ENCODE data around the gene ART3. TPM values are rescaled to one million over a fixed set of nuclear protein-coding genes. Genes with fewer than 3 reads are reported as not detected.

Gene ART3
- total and polyA plus RNA-seq, 2 experiments from 2014 or later = not detected

- Histone ChIP-seq H3K36me3 (ENCODE audit: low read depth) (no peaks in the 10 kb centered on the region), H2AFZ (no peak overlapping the region), H3K9ac (no peak overlapping the region), H3K79me2 (ENCODE audit: insufficient read depth) (no peaks in the 10 kb centered on the region), H3K4me1 (ENCODE audit: insufficient read depth) (no peaks in the 10 kb centered on the region), H3K9me2 (ENCODE audit: insufficient read depth) (no peaks in the 10 kb centered on the region), H4K20me1 (ENCODE audit: insufficient read depth) (no peaks in the 10 kb centered on the region), H3K4me2 (ENCODE audit: unreplicated experiment) (no peak overlapping the region), H3K27ac (no peak overlapping the region), H3K4me3 (no peak overlapping the region), H3K9me3 (ENCODE audit: low read depth) (no peaks in the 10 kb centered on the region), H3K27me3 (replicated peaks; ENCODE audit: insufficient read depth) (peaks cover 48% of the 10 kb centered on the region), H3F3A (ENCODE audit: insufficient read depth) (no peaks in the 10 kb centered on the region)
- DNase-seq = no peak
- in situ Hi-C loops (cut with MboI) = no loop called here
- WGBS, 2 experiments (ENCODE audit: low coverage in 1 of 2, low lambda C conversion rate in 2 of 2, missing lambda C conversion rate in 2 of 2) = 23 to 33% methylated on average over 4 of the region's 4 CpGs
- no peak for TF ChIP-seq EZH2 (IDR thresholded peaks at IDR 0.05; ENCODE audit: insufficient read depth, poor library complexity, severe bottlenecking)
- TF ChIP-seq EZH2phosphoT487 (IDR thresholded peaks at IDR 0.05; ENCODE audit: insufficient read depth, low read depth) = no peak
Measured at GRCh38 chr4:76053730-76054129, 20.8 kb upstream of the ART3 start.

- peaks cover 57% of the 10 kb centered on the region for H3K27me3 ChIP-seq (replicated peaks; ENCODE audit: insufficient read depth)
Measured at GRCh38 chr4:76055016-76055415, 19.5 kb upstream of the ART3 start.

DNA sequence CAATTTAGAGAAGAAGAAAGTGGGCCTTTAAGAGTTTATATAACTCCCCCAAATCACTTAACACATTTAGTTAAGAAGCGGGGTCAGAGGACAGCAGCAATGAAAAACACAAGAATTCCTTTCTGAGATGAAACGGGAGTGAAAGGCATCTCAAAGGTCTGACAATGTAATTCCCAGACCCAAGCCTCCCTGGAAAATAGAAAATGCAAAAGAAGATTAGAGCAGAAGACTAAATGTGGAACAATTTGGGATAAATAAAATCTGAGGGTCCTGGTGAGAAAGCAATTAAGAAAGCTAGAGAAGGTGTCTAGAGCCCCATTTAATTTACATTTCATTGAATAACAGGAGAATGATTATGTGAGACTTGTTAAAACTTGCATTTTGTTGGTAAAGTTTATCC is 19.1 kb upstream of the ART3 start:
- Histone ChIP-seq H4K20me1 (ENCODE audit: insufficient read depth) (no peaks in the 10 kb centered on the region), H3K4me2 (ENCODE audit: unreplicated experiment) (no peak overlapping the region), H3F3A (ENCODE audit: insufficient read depth) (no peaks in the 10 kb centered on the region), H3K9me3 (ENCODE audit: low read depth) (no peaks in the 10 kb centered on the region), H3K9me2 (ENCODE audit: insufficient read depth) (no peaks in the 10 kb centered on the region), H3K79me2 (ENCODE audit: insufficient read depth) (no peaks in the 10 kb centered on the region), H3K27me3 (replicated peaks; ENCODE audit: insufficient read depth) (peaks cover 59% of the 10 kb centered on the region), H3K9ac (no peak overlapping the region), H3K4me3 (no peak overlapping the region), H3K36me3 (ENCODE audit: low read depth) (no peaks in the 10 kb centered on the region), H2AFZ (no peak overlapping the region), H3K4me1 (ENCODE audit: insufficient read depth) (no peaks in the 10 kb centered on the region), H3K27ac (no peak overlapping the region)
- TF ChIP-seq EZH2 (IDR thresholded peaks at IDR 0.05; ENCODE audit: insufficient read depth, poor library complexity, severe bottlenecking) (no peak), EZH2phosphoT487 (IDR thresholded peaks at IDR 0.05; ENCODE audit: insufficient read depth, low read depth) (no peak)
- no peak for DNase-seq
- in situ Hi-C loops (cut with MboI) = no loop called here
- 60 to 61% methylated on average over 2 of the region's 2 CpGs for WGBS, 2 experiments (ENCODE audit: low coverage in 1 of 2, low lambda C conversion rate in 2 of 2, missing lambda C conversion rate in 2 of 2)

More at GRCh38 chr4:76055016-76055415, 19.5 kb upstream of the ART3 start:
- Histone ChIP-seq H3K9me2 (ENCODE audit: insufficient read depth) (no peaks in the 10 kb centered on the region), H2AFZ (no peak overlapping the region), H3K9me3 (ENCODE audit: low read depth) (no peaks in the 10 kb centered on the region), H3K4me3 (no peak overlapping the region), H3K4me2 (ENCODE audit: unreplicated experiment) (no peak overlapping the region), H3K36me3 (ENCODE audit: low read depth) (no peaks in the 10 kb centered on the region), H3K9ac (no peak overlapping the region), H3K27ac (no peak overlapping the region), H4K20me1 (ENCODE audit: insufficient read depth) (no peaks in the 10 kb centered on the region), H3K79me2 (ENCODE audit: insufficient read depth) (no peaks in the 10 kb centered on the region), H3K4me1 (ENCODE audit: insufficient read depth) (no peaks in the 10 kb centered on the region), H3F3A (ENCODE audit: insufficient read depth) (no peaks in the 10 kb centered on the region)
- TF ChIP-seq EZH2phosphoT487 (IDR thresholded peaks at IDR 0.05; ENCODE audit: insufficient read depth, low read depth) = no peak
- no peak for TF ChIP-seq EZH2 (IDR thresholded peaks at IDR 0.05; ENCODE audit: insufficient read depth, poor library complexity, severe bottlenecking)
- in situ Hi-C loops (cut with MboI) = no loop called here
- no peak for DNase-seq
- 30 to 39% methylated on average over 2 of the region's 2 CpGs for WGBS, 2 experiments (ENCODE audit: low coverage in 1 of 2, low lambda C conversion rate in 2 of 2, missing lambda C conversion rate in 2 of 2)

- Histone ChIP-seq H3K79me2 (ENCODE audit: insufficient read depth) (no peaks in the 10 kb centered on the region), H3K9ac (no peak overlapping the region), H3K9me2 (ENCODE audit: insufficient read depth) (no peaks in the 10 kb centered on the region), H3F3A (ENCODE audit: insufficient read depth) (no peaks in the 10 kb centered on the region), H3K4me1 (ENCODE audit: insufficient read depth) (no peaks in the 10 kb centered on the region), H3K9me3 (ENCODE audit: low read depth) (no peaks in the 10 kb centered on the region), H3K27ac (no peak overlapping the region), H3K36me3 (ENCODE audit: low read depth) (no peaks in the 10 kb centered on the region), H3K4me2 (ENCODE audit: unreplicated experiment) (no peak overlapping the region), H4K20me1 (ENCODE audit: insufficient read depth) (no peaks in the 10 kb centered on the region), H2AFZ (no peak overlapping the region), H3K4me3 (no peak overlapping the region), H3K27me3 (replicated peaks; ENCODE audit: insufficient read depth) (peaks cover 57% of the 10 kb centered on the region)
- TF ChIP-seq EZH2 (IDR thresholded peaks at IDR 0.05; ENCODE audit: insufficient read depth, poor library complexity, severe bottlenecking) (no peak), EZH2phosphoT487 (IDR thresholded peaks at IDR 0.05; ENCODE audit: insufficient read depth, low read depth) (no peak)
- in situ Hi-C loops (cut with MboI) = no loop called here
- DNase-seq = no peak
Measured at GRCh38 chr4:76058302-76058701, 16.2 kb upstream of the ART3 start.

GRCh38 chr4:76058888-76059426 is 15.6 kb upstream of the ART3 start:
- in situ Hi-C loops (cut with MboI) = no loop called here
- H3K27me3 ChIP-seq (replicated peaks; ENCODE audit: insufficient read depth) = peaks cover 50% of the 10 kb centered on the region
- TF ChIP-seq EZH2phosphoT487 (IDR thresholded peaks at IDR 0.05; ENCODE audit: insufficient read depth, low read depth) (no peak), EZH2 (IDR thresholded peaks at IDR 0.05; ENCODE audit: insufficient read depth, poor library complexity, severe bottlenecking) (no peak)
- H3K36me3 ChIP-seq (ENCODE audit: low read depth) = no peaks in the 10 kb centered on the region
- H3K4me3 ChIP-seq = no peak overlapping the region
- H4K20me1 ChIP-seq (ENCODE audit: insufficient read depth) = no peaks in the 10 kb centered on the region
- no peaks in the 10 kb centered on the region for H3K9me2 ChIP-seq (ENCODE audit: insufficient read depth)
- H3K4me2 ChIP-seq (ENCODE audit: unreplicated experiment) = no peak overlapping the region
- WGBS, 2 experiments (ENCODE audit: low coverage in 1 of 2, low lambda C conversion rate in 2 of 2, missing lambda C conversion rate in 2 of 2) = 62 to 63% methylated on average over 3 of the region's 3 CpGs
- no peak for DNase-seq
- no peaks in the 10 kb centered on the region for H3K79me2 ChIP-seq (ENCODE audit: insufficient read depth)
- H2AFZ ChIP-seq = no peak overlapping the region
- H3K4me1 ChIP-seq (ENCODE audit: insufficient read depth) = no peaks in the 10 kb centered on the region
- H3K27ac ChIP-seq = no peak overlapping the region
- H3K9me3 ChIP-seq (ENCODE audit: low read depth) = no peaks in the 10 kb centered on the region
- no peak overlapping the region for H3K9ac ChIP-seq
- no peaks in the 10 kb centered on the region for H3F3A ChIP-seq (ENCODE audit: insufficient read depth)

Measured in GM23248 (cell line).